GM19468 (cell line): ENCODE data around the gene MINDY4.

Experiments
- ATAC-seq: cut with Tn5 transposase; IDR thresholded peaks from one replicate; pipeline ENCODE4 v1.9.1; 2021; ENCODE audit warnings: mild to moderate bottlenecking, moderate library complexity, moderate number of reproducible peaks; ENCODE audit not compliant: unreplicated experiment; ENCODE audit errors: extremely low read depth

Gene MINDY4

GRCh38 chr7:30936650-30937245 lies 165.5 kb downstream of the MINDY4 start:
- no peak for ATAC-seq

- no peak for ATAC-seq
These were observed 166.2 kb downstream of the MINDY4 start for GRCh38 chr7:30937416-30937815.

GRCh38 chr7:30938435-30939316 lies 167.5 kb downstream of the MINDY4 start:
- no peak for ATAC-seq

- ATAC-seq: no peak
These were observed 170.5 kb downstream of the MINDY4 start for GRCh38 chr7:30941582-30942323.
